GM12875 (cell line): ENCODE data around the gene AMBP.

Experiments
- H3K4me3 ChIP-seq: one replicate; pipeline ENCODE4 v1.5.1; 2011; ENCODE audit warnings: low read depth, low read length, control low read depth
- TF ChIP-seq, protein P1 (sequence below): IDR thresholded peaks from 2 replicates; pipeline ENCODE4 v1.5.1; 2011; ENCODE audit warnings: low read depth, mild to moderate bottlenecking, control low read depth, inconsistent platforms, low read length, moderate library complexity, borderline replicate concordance; ENCODE audit not compliant: insufficient read depth

AMBP gene

DNA sequence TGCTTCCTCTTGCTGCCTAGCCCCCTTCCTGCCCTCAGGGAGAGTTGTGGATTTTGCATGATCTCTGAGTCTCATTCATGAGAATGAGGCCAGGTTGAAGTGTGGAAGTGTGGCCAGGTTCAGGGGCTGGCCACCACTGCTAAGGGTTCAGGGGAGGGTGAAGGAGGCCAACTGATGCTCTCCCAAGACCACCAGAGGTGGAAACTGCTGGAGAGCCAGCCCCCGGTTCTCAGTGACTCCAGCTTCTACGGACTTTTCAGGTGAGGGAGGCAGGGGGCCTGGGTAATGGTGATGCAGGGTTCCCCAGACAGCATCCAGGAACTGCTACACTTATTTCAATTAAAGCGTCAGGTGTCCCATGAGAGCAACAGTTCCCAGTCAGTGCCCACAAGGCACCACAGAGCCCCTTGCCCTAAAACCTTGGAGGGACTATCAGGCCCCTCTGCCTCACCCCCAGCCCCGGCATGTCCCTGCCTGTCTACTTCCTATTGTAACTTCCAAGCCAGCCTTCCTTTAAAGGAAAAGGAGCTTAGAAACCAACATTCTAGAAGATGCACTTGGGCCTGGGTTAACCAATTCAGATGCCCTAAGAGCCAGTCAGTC, 50.1 kb downstream of the AMBP start:
- no peak overlapping the region for H3K4me3 ChIP-seq
- TF ChIP-seq, protein P1, sequence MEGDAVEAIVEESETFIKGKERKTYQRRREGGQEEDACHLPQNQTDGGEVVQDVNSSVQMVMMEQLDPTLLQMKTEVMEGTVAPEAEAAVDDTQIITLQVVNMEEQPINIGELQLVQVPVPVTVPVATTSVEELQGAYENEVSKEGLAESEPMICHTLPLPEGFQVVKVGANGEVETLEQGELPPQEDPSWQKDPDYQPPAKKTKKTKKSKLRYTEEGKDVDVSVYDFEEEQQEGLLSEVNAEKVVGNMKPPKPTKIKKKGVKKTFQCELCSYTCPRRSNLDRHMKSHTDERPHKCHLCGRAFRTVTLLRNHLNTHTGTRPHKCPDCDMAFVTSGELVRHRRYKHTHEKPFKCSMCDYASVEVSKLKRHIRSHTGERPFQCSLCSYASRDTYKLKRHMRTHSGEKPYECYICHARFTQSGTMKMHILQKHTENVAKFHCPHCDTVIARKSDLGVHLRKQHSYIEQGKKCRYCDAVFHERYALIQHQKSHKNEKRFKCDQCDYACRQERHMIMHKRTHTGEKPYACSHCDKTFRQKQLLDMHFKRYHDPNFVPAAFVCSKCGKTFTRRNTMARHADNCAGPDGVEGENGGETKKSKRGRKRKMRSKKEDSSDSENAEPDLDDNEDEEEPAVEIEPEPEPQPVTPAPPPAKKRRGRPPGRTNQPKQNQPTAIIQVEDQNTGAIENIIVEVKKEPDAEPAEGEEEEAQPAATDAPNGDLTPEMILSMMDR, result no peak

DNA sequence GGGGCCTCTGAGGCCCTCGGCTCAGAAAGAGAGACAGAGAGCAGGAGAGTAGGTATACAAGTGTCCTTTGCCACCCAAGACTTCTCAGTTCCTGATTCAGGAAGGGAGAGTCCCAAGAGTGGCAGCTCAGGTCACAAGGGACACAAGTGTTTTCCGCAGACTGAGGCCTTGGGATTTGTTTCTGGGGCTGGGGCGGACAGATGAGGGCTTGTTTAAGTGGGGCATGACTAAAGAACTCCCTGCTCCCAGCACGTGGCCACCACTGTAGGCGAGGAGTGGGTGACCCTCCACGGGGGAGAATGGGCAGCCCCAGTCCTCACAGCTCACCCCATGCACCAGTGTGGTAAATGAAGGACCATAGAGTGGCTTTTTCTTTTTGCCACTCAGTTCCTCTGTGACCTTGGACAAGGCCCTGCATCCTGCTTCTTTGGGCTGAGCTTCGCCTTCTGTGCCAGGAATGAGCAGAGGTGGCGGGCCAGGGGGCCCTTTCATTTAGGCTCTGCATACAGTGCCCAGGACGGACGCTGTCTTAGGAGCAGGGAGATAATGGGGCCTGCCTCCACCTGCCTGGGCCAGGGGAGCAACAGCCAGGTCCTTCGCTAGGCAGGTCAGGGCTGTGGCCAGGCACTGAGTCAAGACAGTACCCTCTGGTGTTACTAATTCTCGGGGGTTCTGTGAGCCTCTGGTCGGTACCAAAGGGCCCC, 50.8 kb downstream of the AMBP start:
- TF ChIP-seq, protein P1, result no peak

DNA sequence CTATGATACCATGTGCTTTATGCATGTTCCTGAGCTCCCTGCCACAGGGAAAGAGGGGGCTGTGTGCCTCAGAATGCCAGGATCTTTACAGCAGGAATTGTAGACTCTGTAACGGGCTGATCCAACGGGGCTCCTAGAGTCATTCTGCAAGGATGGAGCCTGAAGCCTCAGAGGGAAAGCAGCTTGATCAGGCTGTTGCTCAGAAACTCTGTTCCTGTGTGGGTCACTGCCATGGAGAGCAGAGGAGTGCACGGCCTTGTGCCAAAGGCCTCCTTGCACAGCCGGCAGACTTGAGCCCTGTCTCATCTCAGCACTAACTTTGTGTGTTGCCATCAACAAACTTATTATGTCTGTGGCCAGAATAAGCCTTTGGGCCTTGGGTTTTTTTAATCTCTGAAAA, 51.8 kb downstream of the AMBP start:
- TF ChIP-seq, protein P1, result no peak
- H3K4me3 ChIP-seq, result no peak overlapping the region

More for the DNA sequence above, 50.8 kb downstream of the AMBP start:
- H3K4me3 ChIP-seq, result no peak overlapping the region

DNA sequence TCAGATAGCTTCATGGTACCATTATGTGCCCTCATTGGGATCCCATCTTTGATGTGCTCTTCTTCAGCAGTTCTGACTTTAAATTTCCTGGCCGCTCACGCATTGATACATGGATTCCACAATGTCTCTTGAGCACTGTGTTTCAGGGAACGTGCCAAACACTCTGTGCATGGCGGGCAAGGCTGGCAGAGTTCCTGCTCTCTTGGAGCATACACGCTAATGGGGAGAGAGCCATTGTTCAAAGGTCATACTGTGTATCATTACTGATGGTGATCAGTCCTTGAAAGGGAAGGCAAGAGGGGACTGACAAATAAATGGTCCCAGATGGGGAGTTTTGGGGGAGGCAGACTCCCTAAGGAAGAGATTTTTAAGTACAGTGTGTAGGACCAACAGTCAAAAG, 52.3 kb downstream of the AMBP start:
- no peak overlapping the region for H3K4me3 ChIP-seq
- TF ChIP-seq, protein P1, result no peak

DNA sequence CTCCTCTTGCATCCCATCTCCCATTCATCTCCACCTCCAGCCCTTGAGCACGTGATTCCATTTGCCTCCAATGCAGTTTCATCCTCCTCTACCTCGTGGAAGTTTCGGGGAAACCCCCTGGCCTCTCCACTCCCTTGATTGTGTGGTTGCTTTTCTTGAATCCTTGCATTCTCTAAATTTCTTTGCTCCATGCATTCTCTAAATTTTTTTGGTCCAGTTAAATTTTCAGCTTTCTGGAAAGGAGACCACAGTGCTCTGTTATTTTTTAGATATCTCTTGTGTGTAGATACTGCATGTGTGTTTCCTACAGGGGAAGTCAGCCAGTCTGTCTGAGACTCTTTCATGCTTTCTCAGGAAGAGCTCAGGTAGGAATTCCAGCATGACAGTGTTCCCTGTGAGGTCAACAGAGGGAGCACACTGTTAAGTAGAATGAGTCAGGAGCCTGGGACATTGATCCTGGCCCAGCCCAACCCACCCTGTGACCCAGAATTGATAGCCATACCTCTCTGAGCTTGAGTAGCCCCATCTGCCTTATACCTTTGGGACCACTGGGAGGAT, 52.8 kb downstream of the AMBP start:
- TF ChIP-seq, protein P1, result no peak
- no peak overlapping the region for H3K4me3 ChIP-seq

DNA sequence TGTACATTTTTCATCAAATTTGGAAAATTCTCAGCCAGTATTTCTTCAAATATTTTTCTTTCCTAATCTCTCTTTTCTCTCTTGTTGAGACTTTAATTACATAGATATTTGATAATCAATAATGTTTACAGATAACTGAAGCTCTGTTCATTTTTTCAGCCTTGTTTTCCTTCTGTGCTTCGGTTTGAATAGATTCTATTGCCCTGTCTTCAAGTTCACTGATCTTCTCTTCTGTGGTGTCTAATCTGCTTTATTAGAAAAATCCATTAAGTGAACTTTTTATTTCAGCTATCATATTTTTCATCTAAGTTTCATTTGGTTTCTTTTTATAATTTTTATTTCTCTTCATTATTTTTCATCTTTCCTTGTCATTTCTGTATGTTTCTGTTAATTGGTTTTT, 54.1 kb downstream of the AMBP start:
- TF ChIP-seq, protein P1, result no peak
- no peak overlapping the region for H3K4me3 ChIP-seq

DNA sequence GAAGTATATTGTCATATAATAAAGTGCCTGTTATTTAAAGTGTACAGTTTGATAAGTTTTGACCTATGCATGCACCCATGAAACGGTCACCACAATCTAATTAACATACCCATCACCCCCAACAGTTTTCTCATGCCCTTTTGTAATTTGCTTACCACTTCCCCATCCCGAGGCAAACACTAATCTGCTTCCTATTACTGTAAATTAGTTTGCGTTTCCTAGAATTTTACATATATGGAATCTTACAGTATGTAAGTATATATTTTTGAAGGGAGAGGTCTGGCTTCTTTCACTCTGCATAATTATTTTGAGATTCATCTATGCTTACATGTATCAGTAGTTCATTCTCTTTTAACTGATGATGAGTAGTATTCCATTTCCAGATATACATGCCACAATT, 56.5 kb downstream of the AMBP start:
- H3K4me3 ChIP-seq, result no peak overlapping the region
- TF ChIP-seq, protein P1, result no peak
